HepG2 (cell line): ENCODE data around the gene BMF. TPM values are rescaled to one million over a fixed set of nuclear protein-coding genes. Genes with fewer than 3 reads are reported as not detected.

Source experiments
- E2F2 ChIP-seq: sonication (generic); formaldehyde crosslinking; IDR thresholded peaks from 2 replicates; pipeline ENCODE4 v1.4.0; 2020; ENCODE audit warnings: missing genetic modification reagents, borderline replicate concordance
- EED ChIP-seq: sonication (generic); formaldehyde crosslinking; IDR thresholded peaks from 2 replicates; pipeline ENCODE4 v1.5.0; 2020; ENCODE audit warnings: mild to moderate bottlenecking, missing genetic modification reagents
- ETV5 ChIP-seq: IDR thresholded peaks from 2 replicates; pipeline ENCODE4 v1.6.1; 2018; ENCODE audit warnings: missing biosample characterization, missing genetic modification reagents, inconsistent platforms, borderline replicate concordance
- HCFC1 ChIP-seq: fragments of 150-350 bp; IDR thresholded peaks from 2 replicates; pipeline ENCODE4 v1.6.1; 2014; ENCODE audit warnings: low read depth, low read length
- IRF2 ChIP-seq: IDR thresholded peaks from 2 replicates; pipeline ENCODE4 v1.6.1; 2018; ENCODE audit warnings: missing genetic modification reagents, missing compliant biosample characterization
- KLF6 ChIP-seq: IDR thresholded peaks from 2 replicates; pipeline ENCODE4 v1.8.0; 2016; ENCODE audit warnings: missing biosample characterization, missing genetic modification reagents
- LRRFIP1 ChIP-seq: sonication (generic); formaldehyde crosslinking; conservative IDR thresholded peaks from 2 replicates; pipeline ENCODE4 v1.4.0; 2020; ENCODE audit warnings: missing genetic modification reagents
- MTA1 ChIP-seq: sonication (generic); formaldehyde crosslinking; IDR thresholded peaks from 2 replicates; pipeline ENCODE4 v1.4.0; 2020; ENCODE audit warnings: missing genetic modification reagents, mild to moderate bottlenecking, borderline replicate concordance
- POLR2AphosphoS5 ChIP-seq: IDR thresholded peaks from 2 replicates; pipeline ENCODE4 v1.6.1; 2012; ENCODE audit warnings: low read depth, low read length
- REPIN1 ChIP-seq: sonication (generic); formaldehyde crosslinking; IDR thresholded peaks from 2 replicates; pipeline ENCODE4 v1.8.0; 2022; ENCODE audit warnings: missing genetic modification reagents, low read depth, mild to moderate bottlenecking, borderline replicate concordance
- SALL1 ChIP-seq: sonication (generic); formaldehyde crosslinking; IDR thresholded peaks from 2 replicates; pipeline ENCODE4 v1.8.0; 2022; ENCODE audit warnings: mild to moderate bottlenecking, missing genetic modification reagents
- ZBTB14 ChIP-seq: sonication (generic); formaldehyde crosslinking; IDR thresholded peaks from 2 replicates; pipeline ENCODE4 v1.4.0; 2020; ENCODE audit warnings: missing genetic modification reagents
- ZBTB37 ChIP-seq: sonication (generic); formaldehyde crosslinking; IDR thresholded peaks from 2 replicates; pipeline ENCODE4 v1.4.0; 2020; ENCODE audit warnings: mild to moderate bottlenecking, missing genetic modification reagents
- ZFP62 ChIP-seq: sonication (generic); formaldehyde crosslinking; IDR thresholded peaks from 2 replicates; pipeline ENCODE4 v1.4.0; 2020; ENCODE audit warnings: missing genetic modification reagents
- ZNF563 ChIP-seq: sonication (generic); formaldehyde crosslinking; IDR thresholded peaks from 2 replicates; pipeline ENCODE4 v1.8.0; 2022; ENCODE audit warnings: mild to moderate bottlenecking, moderate library complexity, missing genetic modification reagents
- ZNF703 ChIP-seq: sonication (generic); formaldehyde crosslinking; IDR thresholded peaks from 2 replicates; pipeline ENCODE4 v1.5.1; 2020; ENCODE audit warnings: missing genetic modification reagents, mild to moderate bottlenecking, moderate library complexity, borderline replicate concordance
- ZNF747 ChIP-seq: sonication (generic); formaldehyde crosslinking; IDR thresholded peaks from 2 replicates; pipeline ENCODE4 v1.8.1; 2023; ENCODE audit warnings: missing genetic modification reagents, mild to moderate bottlenecking, borderline replicate concordance
- ZNF770 ChIP-seq: sonication (generic); formaldehyde crosslinking; IDR thresholded peaks from 2 replicates; pipeline ENCODE4 v1.5.0; 2020; ENCODE audit warnings: mild to moderate bottlenecking, missing genetic modification reagents
- ZNF788 ChIP-seq: sonication (generic); formaldehyde crosslinking; IDR thresholded peaks from 2 replicates; pipeline ENCODE4 v1.5.0; 2020; ENCODE audit warnings: mild to moderate bottlenecking, missing genetic modification reagents, borderline replicate concordance
- ZNF792 ChIP-seq: IDR thresholded peaks from 2 replicates; pipeline ENCODE4 v1.6.1; 2016
- polyA plus RNA-seq, 8 experiments: library from polyadenylated mRNA; depleted of rRNA in 3 of 8; stranded (reverse) in 7 of 8; unstranded in 1 of 8; fragments of >200 nt; fragmentation: Illumina TruSeq in 4 of 8; extraction: Trizol in 4 of 8; gene quantifications; 2 replicates each; pipeline versions ENCODE4 v1.2.1 to v1.2.3, GENCODE V29; 2011 to 2016; ENCODE audit warnings: low read depth in 4 of 8, missing spikeins in 1 of 8, mixed read lengths in 1 of 8; ENCODE audit not compliant: insufficient read depth in 1 of 8
- total RNA-seq, 5 experiments: library from RNA; depleted of rRNA; stranded (reverse); fragments of >200 nt; fragmentation: Illumina TruSeq; extraction: Trizol; gene quantifications; 2 replicates each; pipeline ENCODE4 v1.2.3, GENCODE V29; 2016; ENCODE audit warnings: low read depth in 1 of 5

The BMF gene
- total and polyA plus RNA-seq, 2 of the 13 experiments (the other 11 are each of a cell fraction or from before 2014, with no cell fraction given) = 8.7 to 15.9 TPM

GRCh38 chr15:40098489-40099261, 10.0 kb downstream of the BMF start (continued):
- TF ChIP-seq ZBTB14 (no peak), SALL1 (peak; percentile 93), ZNF747 (CRISPR knock-in tag) (0 out of 2 replicates have a peak, but pooled peaks have one; percentile 40), ZFP62 (CRISPR knock-in tag) (no peak), ZBTB37 (CRISPR knock-in tag) (peak; percentile 91), IRF2 (peak; percentile 94), ETV5 (CRISPR knock-in tag) (peak; percentile 94), ZNF788 (CRISPR knock-in tag) (peak; percentile 61; the same call in 1 of the 2 replicates), E2F2 (no peak), EED (CRISPR knock-in tag) (no peak), ZNF770 (peak; percentile 85), REPIN1 (0 out of 2 replicates have a peak, but pooled peaks have one; percentile 32), POLR2AphosphoS5 (no peak), ZNF703 (CRISPR knock-in tag) (0 out of 2 replicates have a peak, but pooled peaks have one; percentile 62), ZNF563 (CRISPR knock-in tag) (peak; percentile 34; the same call in 1 of the 2 replicates), MTA1 (peak; percentile 83; the same call in 1 of the 2 replicates), ZNF792 (CRISPR knock-in tag) (peak; percentile 92), LRRFIP1 (CRISPR knock-in tag) (no peak), KLF6 (CRISPR knock-in tag) (0 out of 2 replicates have a peak, but pooled peaks have one; percentile 70), HCFC1 (no peak)
